Measurements from ENCODE around the gene DBH. TPM values are rescaled to one million over a fixed set of nuclear protein-coding genes. Genes with fewer than 3 reads are reported as not detected.

The DBH gene
- total RNA-seq, 2 donors from 2014 or later: not detected

- Mint-ChIP-seq H3K27ac (no peak overlapping the region), H3K4me1 (ENCODE audit: low read depth) (no peaks in the 10 kb centered on the region), H3K9me3 (no peaks in the 10 kb centered on the region), H3K27me3 (ENCODE audit: low read depth) (no peaks in the 10 kb centered on the region), H3K36me3 (ENCODE audit: insufficient read depth in 2 of 2) (no peaks in the 10 kb centered on the region), H3K4me3 (no peak overlapping the region)
- DNase-seq: no peak
- ATAC-seq (replicated peaks in 1 of 2): no peak
Observed at GRCh38 chr9:133635098-133635497, 1.1 kb upstream of the DBH start.

- Mint-ChIP-seq H3K36me3 (ENCODE audit: insufficient read depth in 2 of 2) (no peaks in the 10 kb centered on the region), H3K4me3 (no peak overlapping the region), H3K9me3 (no peaks in the 10 kb centered on the region), H3K27me3 (ENCODE audit: low read depth) (no peaks in the 10 kb centered on the region), H3K27ac (no peak overlapping the region), H3K4me1 (ENCODE audit: low read depth) (no peaks in the 10 kb centered on the region)
- ATAC-seq (replicated peaks in 1 of 2): no peak
- no peak for DNase-seq
Observed at GRCh38 chr9:133636902-133637301, 739 bp downstream of the DBH start.

GRCh38 chr9:133637451-133638055 is 1.4 kb downstream of the DBH start:
- Mint-ChIP-seq H3K27me3 (ENCODE audit: low read depth) (no peaks in the 10 kb centered on the region), H3K27ac (no peak overlapping the region), H3K36me3 (ENCODE audit: insufficient read depth in 2 of 2) (no peaks in the 10 kb centered on the region), H3K9me3 (no peaks in the 10 kb centered on the region), H3K4me1 (ENCODE audit: low read depth) (no peaks in the 10 kb centered on the region), H3K4me3 (no peak overlapping the region)
- no peak for DNase-seq
- no peak for ATAC-seq (replicated peaks in 1 of 2)

GRCh38 chr9:133638076-133638475 is 1.9 kb downstream of the DBH start:
- Mint-ChIP-seq H3K27ac (no peak overlapping the region), H3K4me1 (ENCODE audit: low read depth) (no peaks in the 10 kb centered on the region), H3K4me3 (no peak overlapping the region), H3K9me3 (no peaks in the 10 kb centered on the region), H3K36me3 (ENCODE audit: insufficient read depth in 2 of 2) (no peaks in the 10 kb centered on the region), H3K27me3 (ENCODE audit: low read depth) (no peaks in the 10 kb centered on the region)
- ATAC-seq (replicated peaks in 1 of 2) (no peak), DNase-seq (no peak)

- H3K4me1 Mint-ChIP-seq (ENCODE audit: low read depth): no peaks in the 10 kb centered on the region
- H3K4me3 Mint-ChIP-seq: no peak overlapping the region
- DNase-seq (no peak), ATAC-seq (replicated peaks in 1 of 2) (no peak)
- H3K27ac Mint-ChIP-seq: no peak overlapping the region
- no peaks in the 10 kb centered on the region for H3K27me3 Mint-ChIP-seq (ENCODE audit: low read depth)
- no peaks in the 10 kb centered on the region for H3K36me3 Mint-ChIP-seq (ENCODE audit: insufficient read depth in 2 of 2)
- no peaks in the 10 kb centered on the region for H3K9me3 Mint-ChIP-seq
Observed at GRCh38 chr9:133638711-133639110, 2.5 kb downstream of the DBH start.

- DNase-seq (no peak), ATAC-seq (replicated peaks in 1 of 2) (no peak)
- Mint-ChIP-seq H3K4me3 (no peak overlapping the region), H3K4me1 (ENCODE audit: low read depth) (no peaks in the 10 kb centered on the region), H3K27me3 (ENCODE audit: low read depth) (no peaks in the 10 kb centered on the region), H3K27ac (no peak overlapping the region), H3K9me3 (no peaks in the 10 kb centered on the region), H3K36me3 (ENCODE audit: insufficient read depth in 2 of 2) (no peaks in the 10 kb centered on the region)
Observed at GRCh38 chr9:133639613-133640012, 3.5 kb downstream of the DBH start.

- ATAC-seq (replicated peaks in 1 of 2): no peak
- Mint-ChIP-seq H3K9me3 (no peaks in the 10 kb centered on the region), H3K4me1 (ENCODE audit: low read depth) (no peaks in the 10 kb centered on the region), H3K27me3 (ENCODE audit: low read depth) (no peaks in the 10 kb centered on the region), H3K27ac (no peak overlapping the region), H3K4me3 (no peak overlapping the region), H3K36me3 (ENCODE audit: insufficient read depth in 2 of 2) (no peaks in the 10 kb centered on the region)
- no peak for DNase-seq
Observed at GRCh38 chr9:133640160-133640559, 4.0 kb downstream of the DBH start.

- H3K27ac Mint-ChIP-seq: no peak overlapping the region
- no peaks in the 10 kb centered on the region for H3K4me1 Mint-ChIP-seq (ENCODE audit: low read depth)
- H3K36me3 Mint-ChIP-seq (ENCODE audit: insufficient read depth in 2 of 2): no peaks in the 10 kb centered on the region
- no peak for ATAC-seq (replicated peaks in 1 of 2)
- no peak overlapping the region for H3K4me3 Mint-ChIP-seq
- H3K9me3 Mint-ChIP-seq: no peaks in the 10 kb centered on the region
- no peak for DNase-seq
- H3K27me3 Mint-ChIP-seq (ENCODE audit: low read depth): no peaks in the 10 kb centered on the region
Observed at GRCh38 chr9:133640580-133641395, 4.6 kb downstream of the DBH start.

- Mint-ChIP-seq H3K4me1 (ENCODE audit: low read depth) (no peaks in the 10 kb centered on the region), H3K9me3 (no peaks in the 10 kb centered on the region), H3K36me3 (ENCODE audit: insufficient read depth in 2 of 2) (no peaks in the 10 kb centered on the region), H3K27me3 (ENCODE audit: low read depth) (no peaks in the 10 kb centered on the region), H3K4me3 (no peak overlapping the region), H3K27ac (no peak overlapping the region)
- ATAC-seq (replicated peaks in 1 of 2) (no peak), DNase-seq (no peak)
Observed at GRCh38 chr9:133641396-133641655, 5.2 kb downstream of the DBH start.

GRCh38 chr9:133641861-133642595 is 5.9 kb downstream of the DBH start:
- H3K27ac Mint-ChIP-seq: no peak overlapping the region
- no peaks in the 10 kb centered on the region for H3K36me3 Mint-ChIP-seq (ENCODE audit: insufficient read depth in 2 of 2)
- H3K4me1 Mint-ChIP-seq (ENCODE audit: low read depth): no peaks in the 10 kb centered on the region
- H3K4me3 Mint-ChIP-seq: no peak overlapping the region
- ATAC-seq (replicated peaks in 1 of 2): no peak
- no peaks in the 10 kb centered on the region for H3K27me3 Mint-ChIP-seq (ENCODE audit: low read depth)
- no peak for DNase-seq
- no peaks in the 10 kb centered on the region for H3K9me3 Mint-ChIP-seq

- Mint-ChIP-seq H3K9me3 (no peaks in the 10 kb centered on the region), H3K27ac (no peak overlapping the region), H3K36me3 (ENCODE audit: insufficient read depth in 2 of 2) (no peaks in the 10 kb centered on the region), H3K4me1 (ENCODE audit: low read depth) (no peaks in the 10 kb centered on the region), H3K4me3 (no peak overlapping the region), H3K27me3 (ENCODE audit: low read depth) (no peaks in the 10 kb centered on the region)
- ATAC-seq (replicated peaks in 1 of 2) (no peak), DNase-seq (no peak)
Observed at GRCh38 chr9:133642708-133643361, 6.7 kb downstream of the DBH start.

- no peak for DNase-seq
- H3K36me3 Mint-ChIP-seq (ENCODE audit: insufficient read depth in 2 of 2): no peaks in the 10 kb centered on the region
- no peaks in the 10 kb centered on the region for H3K27me3 Mint-ChIP-seq (ENCODE audit: low read depth)
- no peak overlapping the region for H3K4me3 Mint-ChIP-seq
- H3K9me3 Mint-ChIP-seq: no peaks in the 10 kb centered on the region
- no peak for ATAC-seq (replicated peaks in 1 of 2)
- H3K4me1 Mint-ChIP-seq (ENCODE audit: low read depth): no peaks in the 10 kb centered on the region
- H3K27ac Mint-ChIP-seq: no peak overlapping the region
Observed at GRCh38 chr9:133643362-133643755, 7.2 kb downstream of the DBH start.

GRCh38 chr9:133643978-133644760 is 8.0 kb downstream of the DBH start:
- Mint-ChIP-seq H3K9me3 (no peaks in the 10 kb centered on the region), H3K36me3 (ENCODE audit: insufficient read depth in 2 of 2) (no peaks in the 10 kb centered on the region), H3K4me1 (ENCODE audit: low read depth) (no peaks in the 10 kb centered on the region), H3K27me3 (ENCODE audit: low read depth) (no peaks in the 10 kb centered on the region), H3K4me3 (no peak overlapping the region), H3K27ac (no peak overlapping the region)
- no peak for ATAC-seq (replicated peaks in 1 of 2)
- DNase-seq: no peak

Measured in activated T-cell treated with anti-CD3 and anti-CD28 coated beads, Interleukin-2, amount 50 U/mL, for 72 hours (primary cell).